ENCODE data around the gene FIBP.
"Not testable (repeated sequence)": the region's sequence is repeated elsewhere in the genome, so short reads cannot be mapped to it uniquely, and the experiment has no call there.

The FIBP gene

DNA sequence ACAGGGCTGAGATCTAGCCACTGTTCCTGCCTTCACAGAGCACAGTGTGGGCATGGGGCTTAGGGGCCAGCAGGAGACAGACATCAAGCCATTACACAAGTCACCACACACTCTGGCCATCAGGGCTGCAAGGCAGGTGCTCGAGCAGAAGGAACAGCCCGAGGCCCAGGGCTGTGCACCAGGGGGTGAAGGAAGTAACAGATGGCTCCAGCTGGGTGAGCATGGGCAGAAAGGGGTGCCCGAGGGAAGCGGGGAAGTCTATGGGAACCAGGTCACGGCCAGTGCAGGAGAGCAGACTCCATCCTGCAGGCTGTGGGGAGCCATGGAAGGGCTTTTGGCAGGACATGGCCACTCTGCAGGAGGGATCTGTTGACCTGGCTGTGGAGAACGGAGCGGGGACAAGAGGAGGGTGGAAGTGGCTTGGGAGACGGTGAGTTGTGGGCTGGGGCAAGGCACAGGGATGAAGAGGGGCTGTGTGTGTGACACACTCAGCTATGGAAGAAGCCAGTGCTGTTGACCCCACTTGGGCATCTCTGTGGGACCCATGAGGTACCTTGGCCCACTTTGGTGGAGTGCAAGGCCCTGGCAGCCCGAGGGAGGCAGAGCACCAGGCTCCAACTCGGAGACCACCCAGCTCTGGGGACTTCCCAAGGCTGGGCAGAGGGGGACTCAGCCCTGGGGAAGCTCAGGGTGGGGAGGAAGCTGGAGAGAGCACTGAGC is 27.0 kb upstream of the FIBP start:
- FAIRE-seq (no peak), DNase-seq (ENCODE audit: insufficient read length, low spot score) (no peak)

DNA sequence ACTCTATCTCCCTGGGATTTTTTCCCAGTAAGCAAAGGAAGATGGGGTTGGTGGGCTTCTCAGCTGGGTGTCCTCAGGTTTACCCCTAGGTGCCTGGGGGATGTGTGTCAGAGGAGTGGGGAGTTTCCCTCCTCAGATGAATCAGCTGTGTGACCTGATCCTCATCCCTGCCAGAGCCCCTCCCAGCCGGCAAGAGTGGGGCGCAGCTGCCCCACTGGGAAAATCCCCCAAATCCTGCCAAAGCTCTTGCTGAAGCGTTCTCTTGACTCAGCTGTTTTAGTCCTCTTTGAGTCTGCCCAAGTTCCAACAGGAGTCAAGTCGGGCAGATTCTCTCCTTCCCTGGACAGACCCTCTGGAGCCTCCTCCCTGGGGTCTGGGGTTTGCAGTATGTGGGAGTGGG is 24.6 kb upstream of the FIBP start:
- no peak for DNase-seq (ENCODE audit: insufficient read length, low spot score)
- no peak for FAIRE-seq

DNA sequence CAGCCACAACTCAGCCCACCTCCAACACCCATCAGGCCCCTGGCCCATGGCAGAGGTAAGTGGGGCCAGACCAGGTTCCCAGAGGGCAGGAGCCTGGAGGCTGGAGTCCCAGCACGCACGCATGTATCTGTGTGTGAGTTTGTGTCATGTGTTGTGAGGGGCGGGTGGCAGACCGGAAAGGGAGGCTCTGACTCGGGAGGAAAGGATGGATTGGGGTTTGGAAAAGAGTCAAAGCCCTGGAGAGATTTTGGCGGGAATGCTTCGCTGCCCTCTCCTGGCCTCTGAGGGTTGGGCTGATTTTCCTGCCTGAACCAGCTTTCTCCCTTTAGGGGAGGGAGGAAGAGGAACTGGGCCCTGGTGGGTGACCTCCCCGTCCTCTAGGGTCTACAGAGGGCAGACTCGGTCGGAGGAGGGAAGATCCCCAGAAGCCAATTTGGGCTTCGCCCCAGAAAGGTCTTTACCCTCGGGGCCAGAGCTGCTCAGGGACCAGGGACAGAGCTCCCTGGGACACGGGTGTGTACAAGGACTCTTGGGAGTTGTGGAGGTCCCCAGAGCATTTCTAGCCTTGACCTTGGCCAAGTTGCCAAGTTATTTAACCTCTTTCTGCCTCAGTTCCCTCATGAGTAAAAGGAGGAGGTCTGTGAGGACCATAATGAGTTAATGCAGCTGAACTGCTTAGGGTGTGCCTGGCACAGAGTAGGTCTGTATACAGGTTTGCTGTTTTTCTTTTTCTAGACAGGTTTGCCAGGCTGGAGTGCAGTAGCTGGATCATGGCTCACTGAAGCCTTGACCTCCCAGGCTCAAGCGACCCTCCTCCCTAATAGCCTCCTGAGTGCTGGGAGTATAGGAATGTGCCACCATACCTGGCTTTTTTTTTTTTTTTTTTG is 23.7 kb upstream of the FIBP start:
- DNase-seq (ENCODE audit: insufficient read length, low spot score), result peak; percentile 96
- peak; percentile 65 for FAIRE-seq

DNA sequence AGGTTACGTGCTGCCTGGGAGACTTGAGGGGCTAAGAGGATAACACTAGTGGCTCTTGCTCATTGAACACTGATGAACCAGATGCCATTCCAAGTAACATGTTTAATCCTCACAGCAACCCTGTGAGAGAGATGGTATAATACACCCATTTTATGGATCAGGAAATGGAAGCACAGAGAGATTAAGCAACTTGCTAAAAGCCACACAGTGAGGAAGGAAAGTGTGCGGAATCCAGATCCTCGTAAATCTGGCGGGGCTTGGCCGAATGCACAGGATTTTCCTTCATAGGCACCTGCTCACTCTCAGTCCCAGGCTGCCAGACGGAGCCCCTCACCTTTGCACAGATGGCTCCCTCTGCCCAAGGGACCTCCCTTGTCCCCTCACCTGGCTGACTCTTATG is 19.6 kb upstream of the FIBP start:
- no peak for DNase-seq (ENCODE audit: insufficient read length, low spot score)
- no peak for FAIRE-seq

DNA sequence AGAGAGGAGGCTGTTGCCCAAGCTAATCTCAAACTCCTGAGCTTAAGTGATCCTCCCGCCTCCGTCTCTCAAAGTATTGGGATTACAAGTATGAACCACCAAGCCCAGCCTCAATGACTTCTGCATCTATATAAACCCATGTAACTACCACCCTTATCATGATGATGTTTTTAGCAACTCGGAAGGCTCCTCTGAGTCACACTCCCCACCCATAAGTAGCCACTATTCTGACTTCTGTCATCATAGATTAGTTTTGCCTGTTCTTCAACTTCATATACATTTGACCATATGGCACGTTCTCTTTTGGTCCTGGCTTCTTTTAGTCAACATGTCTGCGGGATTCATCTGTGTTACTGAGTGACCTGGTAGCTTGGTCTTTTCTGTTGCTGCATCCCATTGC is 18.3 kb upstream of the FIBP start:
- FAIRE-seq, result no peak
- no peak for DNase-seq (ENCODE audit: insufficient read length, low spot score)

DNA sequence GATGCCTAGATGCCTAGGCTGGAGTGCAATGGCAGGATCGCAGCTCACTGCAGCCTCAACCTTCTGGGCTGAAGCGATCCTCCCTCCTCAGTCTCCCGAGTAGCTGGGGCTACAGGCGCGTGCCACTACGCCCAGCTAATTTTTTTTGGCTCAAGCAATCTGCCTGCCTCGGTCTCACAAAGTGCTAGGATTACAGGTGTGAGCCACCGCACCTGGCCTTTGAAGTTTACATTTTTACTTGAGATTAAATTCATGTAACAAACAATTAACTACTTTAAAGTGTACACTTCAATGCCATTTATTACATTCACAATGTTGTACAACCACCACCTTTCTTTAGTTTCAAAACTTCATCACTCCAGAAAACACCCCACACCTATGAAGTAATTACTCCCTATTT is 15.4 kb upstream of the FIBP start:
- FAIRE-seq, result no peak

DNA sequence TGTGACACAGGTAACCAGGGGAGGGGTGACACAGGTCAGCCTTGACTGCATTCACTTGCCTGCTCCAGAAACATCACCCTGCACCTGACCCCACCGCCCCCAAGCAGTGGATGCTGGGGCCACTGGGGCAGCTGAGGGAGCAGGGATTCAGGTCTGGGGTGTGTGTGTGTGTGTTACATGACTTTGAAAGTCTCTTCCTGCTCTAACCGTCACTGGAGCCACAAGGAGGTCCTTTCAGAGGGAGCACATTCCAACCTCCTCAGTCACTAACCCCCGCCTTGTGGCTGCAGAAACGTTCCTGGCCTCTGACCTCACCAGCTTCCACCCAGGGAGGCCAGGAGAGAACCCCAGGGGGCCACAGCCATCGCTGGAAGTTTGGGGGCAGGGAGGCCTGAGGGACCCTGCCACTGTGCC is 14.8 kb upstream of the FIBP start:
- FAIRE-seq (peak; percentile 86), DNase-seq (ENCODE audit: insufficient read length, low spot score) (peak; percentile 90)

More for the DNA sequence above, 15.4 kb upstream of the FIBP start:
- DNase-seq (ENCODE audit: insufficient read length, low spot score), result no peak

DNA sequence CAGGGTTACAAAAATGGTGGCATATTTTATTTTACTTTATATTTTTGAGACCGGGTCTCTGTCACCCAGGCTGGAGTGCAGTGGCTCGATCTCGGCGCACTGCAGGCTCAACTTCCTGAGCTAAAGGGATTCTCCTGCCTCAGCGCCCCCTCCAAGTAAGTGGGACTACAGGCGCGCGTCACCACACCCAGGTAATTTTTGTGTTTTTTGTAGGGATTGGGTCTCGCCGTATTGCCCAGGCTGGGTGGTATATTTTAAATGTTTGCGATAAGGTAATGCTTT is 12.6 kb upstream of the FIBP start:
- FAIRE-seq, result no peak
- DNase-seq (ENCODE audit: insufficient read length, low spot score), result no peak

DNA sequence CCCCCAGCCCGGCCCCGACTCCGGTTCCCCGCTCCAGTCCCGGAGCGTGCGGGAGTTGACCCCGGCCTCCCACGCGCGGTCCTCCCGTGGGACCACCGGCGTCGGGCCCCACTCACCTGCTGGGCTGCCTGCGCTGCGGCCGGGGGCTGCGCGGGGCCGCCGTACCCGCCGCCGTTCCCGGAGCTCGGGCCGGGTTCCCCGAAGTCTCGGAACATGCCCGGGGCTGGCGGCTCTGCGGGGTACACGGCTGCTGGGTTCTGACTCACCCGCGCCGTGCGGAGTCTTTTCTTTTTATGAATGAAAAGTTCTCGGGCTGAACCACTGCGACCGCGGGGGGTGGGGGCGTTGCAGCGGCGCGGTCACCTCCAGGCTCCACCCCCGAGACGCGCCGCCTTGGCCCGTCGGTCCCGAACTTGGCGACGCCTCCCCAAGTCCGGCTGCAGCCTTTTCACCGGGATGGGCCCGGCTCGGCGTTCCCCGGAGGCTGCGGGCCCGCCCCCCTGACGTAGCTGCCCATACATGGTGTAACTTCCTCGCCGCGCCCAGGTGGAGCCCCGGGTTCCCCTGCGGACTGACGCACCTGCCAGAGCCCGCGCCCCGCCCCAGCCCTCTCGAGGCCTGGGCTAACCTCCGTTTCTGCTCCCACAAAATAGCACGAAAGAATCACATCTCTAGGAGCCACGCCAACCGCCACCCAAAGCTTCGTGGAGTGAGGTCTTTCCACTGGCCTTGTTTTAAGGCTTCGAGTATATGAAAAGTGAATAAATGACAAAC is 12.0 kb upstream of the FIBP start, which contains the start of gene FOSL1:
TSS of gene FOSL1 (minus strand) at position 264 of the 774 bp plus-strand sequence. CDS start at position 215, 49 bp downstream.
- DNase-seq (ENCODE audit: insufficient read length, low spot score) (peak; percentile 95), FAIRE-seq (peak; percentile 87)

DNA sequence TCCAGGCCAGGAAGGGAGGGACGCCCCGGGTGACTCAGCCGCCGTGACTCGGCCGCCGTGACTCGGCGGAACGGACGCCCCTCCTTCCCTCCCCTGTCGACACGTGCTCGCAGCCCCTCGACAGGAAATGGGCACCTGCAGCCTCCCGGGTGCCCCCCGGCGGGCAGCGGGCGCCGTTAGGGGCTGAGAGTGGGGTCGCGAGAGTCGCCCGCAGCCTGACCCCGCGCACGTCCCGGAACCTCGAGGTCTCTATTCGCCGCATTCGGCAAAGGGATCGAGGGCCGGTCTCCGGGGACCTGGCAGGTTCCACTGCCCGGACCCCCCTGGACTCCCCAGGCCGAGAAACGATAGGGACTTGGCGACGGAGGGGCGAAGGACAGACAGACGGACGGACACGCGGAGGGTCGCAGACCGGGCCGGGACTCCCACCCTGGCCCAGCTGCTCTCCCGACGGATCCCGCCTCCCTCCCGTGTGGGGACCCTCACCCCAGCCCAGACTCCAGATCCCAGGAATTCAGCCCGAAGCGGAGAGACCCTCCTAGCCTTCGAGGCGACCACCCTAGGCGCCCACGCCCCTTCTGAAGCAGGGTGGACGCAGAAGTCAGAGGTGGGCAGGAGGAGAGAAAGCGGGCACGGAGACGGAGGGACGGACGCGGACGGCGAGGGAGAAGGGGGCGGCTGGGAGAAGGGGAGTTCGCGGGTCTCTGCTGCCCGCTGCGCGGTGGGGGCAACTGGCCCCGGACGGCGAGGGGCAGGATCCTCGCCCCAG is 11.3 kb upstream of the FIBP start:
- DNase-seq (ENCODE audit: insufficient read length, low spot score) (peak; percentile 84), FAIRE-seq (no peak)

DNA sequence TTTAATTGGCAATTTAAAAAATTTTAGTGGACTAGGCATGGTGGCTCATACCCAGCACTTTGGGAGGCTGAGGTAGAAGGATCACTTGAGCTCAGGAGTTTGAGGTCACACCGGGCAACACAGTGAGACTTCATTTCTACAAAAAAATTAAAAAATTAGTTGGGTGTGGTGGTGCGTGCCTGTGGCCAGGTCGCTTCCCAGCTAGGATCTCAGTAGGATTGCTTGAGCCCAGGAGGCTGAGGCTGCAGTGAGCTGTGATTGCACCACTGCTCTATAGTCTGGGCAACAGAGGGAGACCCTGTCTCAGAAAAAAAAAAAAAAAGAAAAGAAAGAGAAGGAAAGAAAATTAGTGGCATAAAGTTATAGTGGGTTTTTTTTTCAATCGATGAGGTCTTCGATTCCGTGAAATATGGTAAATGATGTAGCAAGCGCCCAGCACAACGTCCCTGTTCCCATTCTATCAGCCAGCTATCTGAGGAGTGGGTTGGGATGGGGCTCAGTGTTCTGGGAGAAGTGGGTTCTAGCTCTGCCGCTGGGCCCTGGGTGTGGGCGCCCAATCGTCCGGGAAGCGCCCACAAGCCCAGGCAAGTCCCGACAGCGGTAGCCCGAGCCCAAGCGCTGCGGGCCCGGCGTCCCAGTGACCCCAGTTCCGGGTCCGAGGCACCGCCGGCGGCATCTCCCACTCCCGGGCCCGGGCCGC is 10.5 kb upstream of the FIBP start:
- FAIRE-seq (no peak), DNase-seq (ENCODE audit: insufficient read length, low spot score) (no peak)

DNA sequence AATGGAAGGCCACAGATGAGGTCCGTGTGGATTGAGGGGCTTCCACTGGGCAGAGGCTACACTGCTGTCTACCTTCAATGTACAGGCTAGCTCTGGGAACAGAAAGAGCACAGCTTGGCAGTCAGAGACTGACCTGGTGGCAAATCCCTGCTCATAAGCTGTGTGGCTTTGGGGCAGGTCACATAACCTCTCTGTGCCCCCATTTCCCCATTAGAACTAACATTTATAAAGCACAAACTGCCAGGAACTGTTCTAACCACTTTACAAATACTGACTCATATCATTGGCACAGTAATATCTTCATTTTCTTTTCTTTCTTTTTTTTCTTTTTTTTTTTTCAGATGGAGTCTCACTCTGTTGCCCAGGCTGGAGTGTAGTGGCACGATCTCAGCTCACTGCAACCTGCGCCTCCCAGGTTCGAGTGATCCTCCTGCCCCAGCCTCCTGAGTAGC is 8.8 kb upstream of the FIBP start:
- DNase-seq (ENCODE audit: insufficient read length, low spot score), result no peak
- peak; percentile 81 for FAIRE-seq

DNA sequence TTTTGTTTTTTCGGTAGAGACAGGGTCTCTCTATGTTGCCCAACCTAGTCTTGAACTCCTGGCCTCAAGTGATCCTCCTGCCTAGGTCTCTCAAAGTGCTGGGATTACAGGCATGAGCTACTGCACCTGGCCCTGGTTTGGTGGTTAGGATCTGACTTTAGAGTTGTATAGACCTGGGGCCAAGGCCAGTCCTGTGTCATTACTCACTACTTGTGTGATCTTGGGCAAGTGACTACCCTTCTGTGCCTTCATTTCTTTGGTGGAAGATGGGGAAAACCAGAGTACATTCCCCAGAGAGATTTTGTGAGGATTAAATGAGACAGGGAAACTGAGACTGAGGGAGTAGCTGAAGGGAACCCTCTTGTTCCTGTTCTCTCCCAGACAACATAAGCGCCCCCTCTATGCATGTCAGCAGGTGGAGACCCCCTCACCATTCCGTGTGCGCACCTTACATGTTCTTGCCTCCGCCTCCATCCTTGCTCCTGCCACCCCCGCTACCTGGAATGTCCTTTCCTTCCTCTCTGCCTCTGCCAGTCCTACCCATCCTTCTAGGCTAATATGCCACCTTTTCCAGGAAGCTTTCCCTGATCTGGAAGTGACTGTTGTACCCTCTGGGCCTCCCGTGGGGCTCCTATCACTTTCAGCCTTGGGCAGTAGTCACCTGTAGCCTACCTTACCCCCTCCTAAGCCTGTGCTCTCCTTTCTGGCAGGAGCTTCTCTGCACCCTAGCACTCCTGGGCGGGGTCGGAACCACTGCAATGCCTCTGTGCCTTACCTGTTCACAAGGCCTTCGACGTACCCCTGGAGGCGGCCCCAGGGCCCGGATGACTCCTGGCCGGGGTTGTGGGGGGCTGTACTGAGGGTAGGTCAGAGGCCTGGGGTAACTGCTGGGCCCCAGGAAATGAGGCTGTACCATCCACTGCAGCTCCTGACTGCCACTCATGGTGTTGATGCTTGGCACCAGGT is 8.0 kb upstream of the FIBP start:
- no peak for DNase-seq (ENCODE audit: insufficient read length, low spot score)
- no peak for FAIRE-seq

DNA sequence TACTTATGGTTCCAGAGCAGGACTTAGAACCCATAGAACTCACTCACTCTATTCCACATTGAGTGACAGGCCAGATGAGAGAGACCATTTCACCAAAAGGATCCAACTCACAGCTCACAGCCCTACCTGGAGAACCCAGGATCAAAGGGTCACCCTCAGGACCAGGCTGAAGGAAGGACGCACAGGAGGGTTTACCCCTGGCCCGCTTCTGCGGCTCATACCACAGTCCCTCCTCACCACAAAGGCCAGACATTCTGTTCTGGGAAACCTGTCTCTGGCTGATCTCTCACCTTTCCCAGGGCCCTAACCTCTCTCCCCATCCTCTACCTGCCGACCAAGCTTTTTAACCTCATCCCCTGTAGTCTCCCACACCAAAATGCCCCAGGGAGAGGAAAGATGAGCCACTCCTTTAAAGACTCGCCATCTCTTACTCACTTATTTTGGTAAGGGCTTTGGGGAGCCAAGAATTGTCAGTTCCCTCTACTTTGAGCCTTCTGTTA is 7.3 kb upstream of the FIBP start:
- FAIRE-seq (no peak), DNase-seq (ENCODE audit: insufficient read length, low spot score) (no peak)

DNA sequence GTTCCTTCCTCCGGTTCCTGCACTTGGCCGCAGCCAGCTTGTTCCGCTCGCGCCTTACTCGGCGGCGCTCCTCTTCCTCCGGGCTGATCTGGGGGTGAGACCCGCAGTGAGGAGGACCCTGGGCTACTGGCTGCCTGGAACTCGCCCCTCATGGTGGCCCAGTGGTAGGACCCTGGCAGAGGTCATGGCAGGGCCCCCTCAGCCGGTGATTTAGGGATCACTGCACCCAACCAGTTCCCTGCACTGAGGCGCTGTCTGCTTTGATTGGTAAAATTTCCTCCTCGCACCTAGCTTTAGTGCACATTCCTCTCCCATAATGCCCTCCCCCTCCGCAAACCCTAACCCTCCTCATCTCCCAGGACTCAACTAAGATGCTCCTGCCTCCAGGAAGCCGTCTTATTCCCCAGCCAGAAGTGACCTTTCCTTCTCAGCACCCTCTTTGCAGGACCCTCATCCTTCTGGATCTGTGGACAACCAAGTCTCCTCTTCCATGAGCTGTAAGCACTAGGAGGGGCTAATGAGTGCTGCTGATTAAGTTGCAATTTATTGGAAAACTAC is 5.8 kb upstream of the FIBP start:
- no peak for FAIRE-seq
- no peak for DNase-seq (ENCODE audit: insufficient read length, low spot score)

DNA sequence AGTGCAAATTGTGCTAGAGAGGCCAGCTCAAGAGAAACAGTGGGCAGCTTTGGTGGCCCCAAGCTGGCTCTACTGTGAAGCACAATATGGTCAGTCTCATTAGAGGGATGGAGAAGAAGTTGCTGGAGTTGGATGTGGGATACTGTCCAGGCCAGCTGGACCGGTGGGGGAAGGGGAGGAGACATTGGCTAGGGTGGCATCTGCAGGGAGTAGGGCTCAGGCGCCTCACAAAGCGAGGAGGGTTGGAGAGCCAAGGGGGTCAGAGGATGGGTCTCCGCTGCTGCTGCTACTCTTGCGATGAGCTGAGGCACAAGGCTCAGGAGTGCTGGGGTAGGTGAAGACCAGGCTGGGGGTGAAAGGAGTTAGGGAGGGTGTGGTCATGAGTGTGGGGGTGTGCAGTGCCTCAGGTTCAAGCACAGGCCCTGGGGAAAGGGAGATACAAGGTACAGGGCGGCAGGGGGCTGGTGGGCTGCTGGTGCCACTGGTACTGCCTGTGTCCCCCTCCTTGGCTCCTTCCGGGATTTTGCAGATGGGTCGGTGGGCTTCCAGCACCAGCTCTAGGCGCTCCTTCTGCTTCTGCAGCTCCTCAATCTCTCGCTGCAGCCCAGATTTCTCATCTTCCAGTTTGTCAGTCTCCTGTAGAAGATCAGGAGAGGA is 4.5 kb upstream of the FIBP start:
- DNase-seq (ENCODE audit: insufficient read length, low spot score) (no peak), FAIRE-seq (peak; percentile 79)

DNA sequence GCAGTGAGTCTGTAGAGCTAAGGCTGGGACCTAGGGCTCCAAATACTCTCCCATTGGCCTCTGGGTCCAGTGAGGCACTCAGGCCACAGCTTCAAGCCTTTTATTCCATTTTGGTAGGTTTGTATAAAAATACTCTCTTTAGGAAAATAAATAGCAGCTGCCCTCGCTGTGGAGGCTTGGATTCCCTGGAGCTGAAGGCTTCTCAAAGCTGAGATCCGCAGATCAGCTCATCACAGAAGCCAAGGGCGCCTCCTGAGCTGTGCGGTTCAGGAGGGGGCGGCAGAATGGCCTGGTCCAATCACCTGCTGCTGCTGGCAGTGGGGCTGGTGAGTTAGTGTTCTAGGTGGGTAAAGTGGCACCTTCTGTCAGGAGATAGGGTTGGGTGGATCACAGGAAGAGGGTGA is 3.9 kb upstream of the FIBP start:
- DNase-seq (ENCODE audit: insufficient read length, low spot score), result not testable (repeated sequence)
- peak; percentile 76 for FAIRE-seq

Data from HTR-8/SVneo (cell line).